ENCODE data around the gene ARVCF. TPM values are rescaled to one million over a fixed set of nuclear protein-coding genes. Genes with fewer than 3 reads are reported as not detected.

The ARVCF gene
- total RNA-seq, 1 experiment from 2014 or later = 8.2 TPM

- TF ChIP-seq POLR2AphosphoS5 (IDR thresholded peaks at IDR 0.05; ENCODE audit: low read depth, low read length) = no peak
- no peak for TF ChIP-seq SIN3A (IDR thresholded peaks at IDR 0.05; ENCODE audit: borderline replicate concordance, insufficient read depth, low read depth, low read length)
- no peak for TF ChIP-seq CTCF (IDR thresholded peaks at IDR 0.05)
- TF ChIP-seq TCF7L2 (IDR thresholded peaks at IDR 0.05; ENCODE audit: low read depth, low read length) = no peak
- no peak for TF ChIP-seq REST (IDR thresholded peaks at IDR 0.05; ENCODE audit: insufficient read depth in 1 of 2, low read depth in 2 of 2, low read length in 1 of 2)
- ATAC-seq = no peak
- in situ Hi-C loops (cut with HindIII; ENCODE audit: low pct_unique_long_range_greater_than_20kb, low sequenced_read_pairs) (no loop called here), intact Hi-C loops (cut with micrococcal nuclease; ENCODE audit: unreplicated experiment) (no loop called here)
- ChIA-PET POLR2A (interaction anchor here (0.7 kb wide), 1 partner anchor 31 kb away, joined by 3 read pairs; no protein-coding TSS in a partner anchor), CTCF (no interaction called here)
- Histone ChIP-seq H3K27me3 (ENCODE audit: control insufficient read depth, insufficient read depth, low read length) (no peaks in the 10 kb centered on the region), H3K36me3 (ENCODE audit: control insufficient read depth, insufficient read depth, low read length) (no peaks in the 10 kb centered on the region), H3K4me3 (ENCODE audit: low read depth in 2 of 2, low read length in 2 of 2) (no peak overlapping the region), H3K27ac (ENCODE audit: low read length) (no peak overlapping the region), H3K4me1 (ENCODE audit: control insufficient read depth, insufficient read depth, low read length) (0 out of 2 replicates have a peak, but pooled peaks cover 3% of the 10 kb centered on the region), H3K9me3 (ENCODE audit: control insufficient read depth, insufficient read depth, low read depth, low read length) (no peaks in the 10 kb centered on the region)
- no peak for DNase-seq (ENCODE audit: low read depth, low spot score)
- BruUV-seq (replicated peaks) = no TSS peak
These were observed 18.2 kb downstream of the ARVCF start for GRCh38 chr22:19998232-19998951.

GRCh38 chr22:19997561-19998231, 18.9 kb downstream of the ARVCF start:
- no peaks in the 10 kb centered on the region for H3K36me3 ChIP-seq (ENCODE audit: control insufficient read depth, insufficient read depth, low read length)
- DNase-seq (ENCODE audit: low read depth, low spot score) = no peak
- intact Hi-C loops (cut with micrococcal nuclease; ENCODE audit: unreplicated experiment) = no loop called here
- H3K27ac ChIP-seq (ENCODE audit: low read length) = no peak overlapping the region
- no peak overlapping the region for H3K4me3 ChIP-seq (ENCODE audit: low read depth in 2 of 2, low read length in 2 of 2)
- CTCF ChIA-PET = no interaction called here
- POLR2A ChIA-PET = no interaction called here
- in situ Hi-C loops (cut with HindIII; ENCODE audit: low pct_unique_long_range_greater_than_20kb, low sequenced_read_pairs) = no loop called here
- H3K9me3 ChIP-seq (ENCODE audit: control insufficient read depth, insufficient read depth, low read depth, low read length) = no peaks in the 10 kb centered on the region
- TF ChIP-seq POLR2AphosphoS5 (IDR thresholded peaks at IDR 0.05; ENCODE audit: low read depth, low read length) (no peak), TCF7L2 (IDR thresholded peaks at IDR 0.05; ENCODE audit: low read depth, low read length) (no peak), SIN3A (IDR thresholded peaks at IDR 0.05; ENCODE audit: borderline replicate concordance, insufficient read depth, low read depth, low read length) (no peak), CTCF (IDR thresholded peaks at IDR 0.05) (no peak), REST (IDR thresholded peaks at IDR 0.05; ENCODE audit: insufficient read depth in 1 of 2, low read depth in 2 of 2, low read length in 1 of 2) (no peak)
- ATAC-seq = no peak
- no TSS peak for BruUV-seq (replicated peaks)
- H3K4me1 ChIP-seq (ENCODE audit: control insufficient read depth, insufficient read depth, low read length) = 0 out of 2 replicates have a peak, but pooled peaks cover 3% of the 10 kb centered on the region
- H3K27me3 ChIP-seq (ENCODE audit: control insufficient read depth, insufficient read depth, low read length) = no peaks in the 10 kb centered on the region

Data from Panc1 (cell line).